Neuron (in vitro differentiated cells): ENCODE measurements around the gene SPRED3.

Source experiments
- H2AFZ ChIP-seq: one replicate; pipeline ENCODE4 v1.6.1; 2013; ENCODE audit warnings: low read depth, mild to moderate bottlenecking, inconsistent platforms, low read length, moderate library complexity
- H3K27me3 ChIP-seq: one replicate; pipeline ENCODE4 v1.6.1; 2013; ENCODE audit warnings: low read length; ENCODE audit not compliant: insufficient read depth
- H3K36me3 ChIP-seq: one replicate; pipeline ENCODE4 v1.6.1; 2013; ENCODE audit warnings: low read length; ENCODE audit not compliant: insufficient read depth
- H3K4me1 ChIP-seq: one replicate; pipeline ENCODE4 v1.6.1; 2013; ENCODE audit warnings: low read length; ENCODE audit not compliant: insufficient read depth
- H3K4me3 ChIP-seq: 2 replicates; pipeline ENCODE4 v1.5.1; 2013; ENCODE audit warnings: mild to moderate bottlenecking, low read length, moderate library complexity
- H3K9me3 ChIP-seq: one replicate; pipeline ENCODE4 v1.6.1; 2013; ENCODE audit warnings: low read length

Gene SPRED3

DNA sequence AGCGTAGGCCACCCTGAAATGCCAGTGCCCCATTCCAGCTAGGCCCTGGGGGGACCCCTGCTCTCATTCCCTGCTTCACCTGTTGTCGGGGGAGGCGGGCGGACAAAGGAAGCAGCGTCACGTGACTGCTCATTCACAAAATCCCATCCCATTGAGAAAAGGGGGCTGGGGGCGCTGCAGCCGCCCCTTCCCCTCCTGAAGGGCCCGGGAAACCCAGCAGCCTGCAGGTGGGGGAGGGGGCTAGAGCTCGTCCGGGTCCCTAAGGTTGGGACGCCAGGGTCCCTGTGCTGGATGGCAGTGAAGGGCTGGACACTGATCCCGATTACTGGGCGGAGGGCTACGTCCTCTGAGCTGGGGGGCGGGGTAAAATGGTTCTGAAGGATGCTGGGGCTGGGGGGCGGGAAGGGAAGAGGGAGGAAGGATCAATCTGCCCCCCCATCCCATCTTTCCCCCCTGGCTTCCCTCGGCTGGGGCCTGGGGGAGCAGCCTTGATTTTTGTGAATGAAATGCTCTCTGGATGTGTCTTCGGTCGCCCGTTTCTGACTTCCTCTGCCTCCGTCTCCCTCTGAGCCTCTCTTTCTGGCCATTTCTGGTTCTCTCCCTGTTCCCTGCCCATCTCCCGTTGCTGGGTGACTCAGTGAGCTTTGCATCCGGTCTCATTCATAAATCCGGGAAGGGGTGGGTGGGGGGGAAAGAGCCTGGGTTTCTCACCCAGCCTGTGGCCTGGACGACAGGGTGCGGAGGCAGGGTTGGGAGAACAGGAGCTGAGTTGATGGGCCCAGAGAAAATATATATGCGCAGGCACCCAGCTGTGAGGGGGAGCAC lies 816 bp downstream of the SPRED3 start:
- Histone ChIP-seq H3K4me3 (peak overlapping the region; percentile 65), H3K27me3 (no peaks in the 10 kb centered on the region), H3K9me3 (peaks cover 4% of the 10 kb centered on the region), H3K4me1 (peaks cover 2% of the 10 kb centered on the region), H2AFZ (peak overlapping the region; percentile 59), H3K36me3 (peaks cover 27% of the 10 kb centered on the region)

DNA sequence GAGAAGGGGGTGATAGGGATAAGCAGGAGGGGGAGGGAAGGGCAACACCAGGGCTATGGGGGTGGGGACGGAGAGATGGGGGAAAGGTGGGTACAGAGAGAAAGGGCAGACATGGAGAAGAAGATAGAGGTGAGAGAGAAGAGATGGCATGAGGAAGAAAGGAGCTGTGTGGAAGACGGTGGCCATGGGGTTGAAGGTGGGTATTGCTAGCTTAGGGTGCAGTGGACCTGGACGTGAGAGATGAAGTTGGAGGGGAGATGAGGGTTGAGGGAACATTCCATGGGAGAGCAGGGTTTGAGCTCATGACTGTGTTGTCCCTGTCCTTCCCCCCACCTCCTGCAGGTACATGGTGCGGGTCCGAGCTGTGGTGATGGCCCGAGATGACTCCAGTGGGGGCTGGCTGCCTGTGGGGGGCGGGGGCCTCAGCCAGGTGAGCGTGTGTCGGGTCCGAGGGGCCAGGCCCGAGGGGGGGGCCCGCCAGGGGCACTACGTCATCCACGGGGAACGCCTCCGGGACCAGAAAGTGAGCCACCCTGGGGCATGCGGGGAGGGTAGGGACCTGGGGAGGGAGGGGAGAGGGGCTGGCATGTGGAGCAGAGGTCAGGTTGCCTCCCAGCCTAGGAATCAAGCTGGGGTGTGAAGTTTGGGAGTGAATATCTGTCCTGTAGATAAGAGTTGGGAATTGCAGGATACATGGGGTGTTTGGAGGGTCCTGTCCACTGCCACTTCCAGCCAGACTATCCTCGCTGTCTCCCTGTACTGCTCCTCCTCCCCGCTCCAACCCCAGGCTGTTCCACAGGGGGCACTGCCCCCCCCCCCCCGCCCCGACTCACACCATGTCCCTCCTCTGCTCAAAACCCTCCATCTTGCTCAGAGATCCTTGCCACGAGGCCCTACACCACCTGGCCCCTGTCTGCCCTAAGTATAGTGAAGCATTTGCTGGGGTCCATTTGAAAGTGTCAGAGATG lies 1.7 kb downstream of the SPRED3 start:
- peaks cover 2% of the 10 kb centered on the region for H3K4me1 ChIP-seq
- no peak overlapping the region for H2AFZ ChIP-seq
- H3K4me3 ChIP-seq, result peak overlapping the region; percentile 65
- peaks cover 7% of the 10 kb centered on the region for H3K9me3 ChIP-seq
- no peaks in the 10 kb centered on the region for H3K27me3 ChIP-seq
- H3K36me3 ChIP-seq, result peaks cover 22% of the 10 kb centered on the region

DNA sequence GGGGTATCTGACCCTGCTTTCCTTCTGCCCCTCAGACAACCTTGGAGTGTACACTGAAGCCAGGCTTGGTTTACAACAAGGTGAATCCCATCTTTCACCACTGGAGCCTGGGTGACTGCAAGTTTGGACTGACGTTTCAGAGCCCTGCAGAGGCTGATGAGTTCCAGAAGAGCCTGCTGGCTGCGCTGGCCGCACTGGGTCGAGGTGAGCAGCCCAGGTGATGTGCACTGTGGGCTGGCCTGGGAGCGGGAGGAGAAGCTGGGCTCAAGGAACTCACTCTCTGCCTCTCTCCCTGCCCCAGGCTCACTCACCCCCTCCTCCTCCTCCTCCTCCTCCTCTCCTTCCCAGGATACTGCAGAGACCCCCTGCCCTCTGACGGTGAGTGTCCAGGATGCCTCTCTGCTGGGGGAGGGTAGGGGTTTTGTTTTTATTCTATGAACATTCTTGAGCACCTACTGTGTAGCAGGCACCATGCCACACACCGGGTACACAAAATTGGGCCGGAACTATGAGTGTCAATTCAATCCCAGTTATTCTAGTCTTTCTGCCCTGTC lies 3.5 kb downstream of the SPRED3 start:
- peaks cover 16% of the 10 kb centered on the region for H3K36me3 ChIP-seq
- no peak overlapping the region for H3K4me3 ChIP-seq
- H3K4me1 ChIP-seq, result peaks cover 2% of the 10 kb centered on the region
- peaks cover 9% of the 10 kb centered on the region for H3K9me3 ChIP-seq
- no peak overlapping the region for H2AFZ ChIP-seq
- no peaks in the 10 kb centered on the region for H3K27me3 ChIP-seq

DNA sequence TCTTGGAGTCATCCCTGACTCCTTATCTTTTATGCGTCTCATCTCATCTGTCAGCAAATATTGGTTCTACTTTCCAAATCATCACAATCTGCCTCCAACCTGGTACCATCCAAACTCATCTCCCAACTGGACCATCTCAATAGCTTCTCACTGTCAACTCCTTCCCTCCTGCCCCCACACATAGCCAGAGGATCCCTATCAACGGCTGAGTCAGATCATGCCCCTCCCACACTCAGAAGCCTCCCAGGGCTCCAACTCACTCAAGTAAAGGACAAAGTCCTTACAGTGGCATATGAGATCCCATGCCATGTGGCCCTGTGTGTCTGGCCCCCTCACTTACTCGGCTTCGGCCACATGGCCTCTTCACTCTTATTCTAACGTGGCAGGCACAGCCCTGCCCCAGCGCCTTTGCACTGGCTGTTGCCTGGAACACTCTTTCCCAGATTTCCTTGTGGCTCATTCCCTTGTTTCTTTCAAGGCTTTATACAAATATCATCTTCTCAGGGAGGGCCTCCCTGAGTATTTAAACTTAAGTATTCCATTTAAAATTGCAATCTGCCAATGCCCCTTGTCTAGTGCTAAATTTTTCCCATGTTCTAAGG lies 4.3 kb downstream of the SPRED3 start:
- Histone ChIP-seq H3K27me3 (no peaks in the 10 kb centered on the region), H2AFZ (no peak overlapping the region), H3K36me3 (peaks cover 16% of the 10 kb centered on the region), H3K4me1 (peaks cover 2% of the 10 kb centered on the region), H3K9me3 (peaks cover 9% of the 10 kb centered on the region), H3K4me3 (no peak overlapping the region)

DNA sequence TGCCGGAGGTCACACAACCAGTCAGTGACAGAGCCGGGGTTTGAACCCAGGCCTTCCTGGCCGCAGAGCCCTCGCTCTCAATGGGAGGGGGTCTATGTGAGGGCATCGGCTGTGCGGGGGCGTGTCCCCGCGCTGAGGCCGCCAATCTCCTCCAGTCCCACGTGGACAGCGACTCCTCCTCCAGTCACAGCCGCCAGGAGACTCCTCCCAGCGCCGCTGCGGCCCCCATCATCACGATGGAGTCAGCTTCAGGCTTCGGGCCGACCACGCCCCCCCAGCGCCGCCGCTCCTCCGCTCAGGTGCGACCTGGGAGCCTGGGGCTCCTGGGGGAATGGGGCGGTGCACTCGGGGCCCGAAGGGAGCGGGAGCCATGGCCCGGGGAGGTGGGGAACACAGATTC lies 6.0 kb downstream of the SPRED3 start:
- Histone ChIP-seq H3K9me3 (peaks cover 9% of the 10 kb centered on the region), H3K4me3 (no peak overlapping the region), H3K36me3 (peaks cover 16% of the 10 kb centered on the region), H2AFZ (no peak overlapping the region), H3K27me3 (no peaks in the 10 kb centered on the region), H3K4me1 (peaks cover under 1% of the 10 kb centered on the region)

DNA sequence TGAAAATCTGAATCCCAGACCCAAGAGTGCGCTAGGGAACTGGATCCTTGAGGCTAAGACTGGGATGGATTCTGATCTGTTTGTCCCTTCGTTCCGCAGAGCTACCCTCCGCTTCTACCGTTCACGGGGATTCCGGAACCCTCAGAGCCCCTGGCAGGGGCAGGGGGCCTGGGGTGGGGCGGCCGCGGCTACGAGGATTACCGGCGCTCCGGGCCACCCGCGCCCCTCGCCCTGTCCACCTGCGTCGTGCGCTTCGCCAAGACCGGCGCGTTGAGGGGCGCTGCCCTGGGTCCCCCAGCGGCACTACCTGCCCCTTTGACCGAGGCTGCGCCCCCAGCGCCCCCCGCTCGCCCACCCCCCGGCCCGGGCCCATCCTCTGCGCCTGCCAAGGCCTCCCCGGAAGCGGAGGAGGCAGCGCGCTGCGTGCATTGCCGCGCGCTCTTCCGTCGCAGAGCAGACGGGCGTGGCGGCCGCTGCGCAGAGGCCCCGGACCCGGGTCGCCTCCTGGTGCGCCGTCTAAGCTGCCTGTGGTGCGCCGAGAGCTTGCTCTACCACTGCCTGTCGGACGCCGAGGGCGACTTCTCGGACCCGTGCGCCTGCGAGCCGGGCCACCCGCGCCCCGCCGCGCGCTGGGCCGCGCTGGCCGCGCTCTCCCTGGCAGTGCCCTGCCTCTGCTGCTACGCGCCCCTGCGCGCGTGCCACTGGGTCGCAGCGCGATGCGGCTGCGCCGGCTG lies 7.1 kb downstream of the SPRED3 start:
- Histone ChIP-seq H3K9me3 (peaks cover 9% of the 10 kb centered on the region), H3K27me3 (no peaks in the 10 kb centered on the region), H3K4me3 (no peak overlapping the region), H3K4me1 (no peaks in the 10 kb centered on the region), H2AFZ (no peak overlapping the region), H3K36me3 (peaks cover 16% of the 10 kb centered on the region)

DNA sequence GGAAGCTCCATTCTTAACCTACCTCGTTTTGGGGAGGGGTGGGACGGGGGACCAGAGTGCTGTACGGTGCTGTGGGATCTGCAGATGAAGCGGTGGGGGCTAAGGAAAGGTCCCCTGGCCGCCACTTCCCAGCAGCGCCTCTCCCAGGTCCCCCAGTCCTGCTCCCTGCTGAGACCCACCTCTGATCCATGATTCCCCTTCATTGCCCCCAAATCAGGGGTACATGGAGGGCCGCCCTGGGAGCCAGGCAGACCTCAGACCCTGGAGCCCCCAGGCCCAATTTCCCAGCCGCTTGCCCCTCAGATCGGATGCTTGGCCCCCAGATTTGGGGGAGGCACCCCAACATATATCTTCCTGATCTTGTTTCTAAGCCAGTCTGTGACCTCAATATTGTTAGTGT lies 10.6 kb downstream of the SPRED3 start:
- no peak overlapping the region for H3K4me3 ChIP-seq
- H3K27me3 ChIP-seq, result no peaks in the 10 kb centered on the region
- H2AFZ ChIP-seq, result no peak overlapping the region
- H3K4me1 ChIP-seq, result peaks cover 2% of the 10 kb centered on the region
- H3K36me3 ChIP-seq, result no peaks in the 10 kb centered on the region
- peaks cover 7% of the 10 kb centered on the region for H3K9me3 ChIP-seq

DNA sequence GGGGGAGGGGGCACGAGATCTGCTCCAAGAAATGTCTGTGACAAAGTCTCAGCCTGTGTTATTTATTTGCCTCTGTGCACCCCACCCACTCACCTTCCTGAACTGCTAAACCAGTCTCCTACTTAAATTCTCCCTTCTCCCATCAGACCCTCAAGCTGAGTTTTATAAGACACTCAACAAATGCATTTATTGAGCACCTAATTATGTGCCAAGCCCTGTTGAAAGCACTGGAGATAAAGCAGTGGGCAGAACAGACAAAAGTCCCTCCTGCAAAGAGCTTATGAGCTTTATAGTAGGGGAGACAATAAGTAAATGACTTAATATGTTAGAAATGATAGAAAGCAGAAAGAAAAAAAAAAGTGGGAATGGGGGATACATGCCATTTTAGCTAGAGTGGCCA lies 11.0 kb downstream of the SPRED3 start:
- Histone ChIP-seq H2AFZ (no peak overlapping the region), H3K36me3 (no peaks in the 10 kb centered on the region), H3K9me3 (peaks cover 2% of the 10 kb centered on the region), H3K27me3 (no peaks in the 10 kb centered on the region), H3K4me3 (no peak overlapping the region), H3K4me1 (peaks cover 2% of the 10 kb centered on the region)

DNA sequence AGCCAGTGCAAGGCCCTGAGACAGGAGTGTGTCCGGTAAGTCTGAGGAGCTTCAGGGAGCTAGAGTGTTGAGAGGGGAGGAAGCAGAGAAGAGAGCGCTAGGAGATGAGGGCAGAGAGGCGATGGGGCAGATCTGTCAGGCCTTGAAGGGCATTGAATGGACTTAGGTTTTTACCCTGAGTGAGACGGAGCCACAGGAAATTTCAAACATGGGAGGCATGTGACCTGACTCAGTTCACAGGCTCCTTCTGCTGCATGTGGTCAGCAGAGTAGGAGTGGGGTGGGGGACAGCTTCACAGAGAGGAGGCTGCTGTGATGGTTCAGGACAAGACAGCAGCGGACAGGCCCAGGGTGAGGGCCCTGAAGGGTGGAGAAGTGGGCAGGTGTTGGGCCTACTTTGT lies 11.9 kb downstream of the SPRED3 start:
- no peak overlapping the region for H3K4me3 ChIP-seq
- no peaks in the 10 kb centered on the region for H3K27me3 ChIP-seq
- H2AFZ ChIP-seq, result no peak overlapping the region

DNA sequence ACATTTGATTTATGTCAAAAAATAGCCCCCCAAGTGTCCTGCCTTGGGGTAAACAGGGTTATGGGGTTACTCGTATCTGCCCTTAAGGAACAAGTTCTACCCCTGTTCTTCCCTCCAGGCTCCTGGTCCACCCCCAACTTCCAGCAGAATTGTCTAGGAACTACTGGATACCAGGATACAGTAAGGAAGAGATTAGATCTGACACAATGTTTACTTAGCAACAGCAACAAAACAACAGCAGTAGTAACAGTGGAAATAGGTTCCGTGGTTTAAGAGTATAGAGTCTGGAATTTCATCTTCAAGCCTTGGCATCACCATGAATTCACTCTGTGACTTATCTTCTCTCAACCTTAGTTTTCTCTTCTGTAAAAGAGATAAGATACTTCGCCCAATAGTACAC lies 12.7 kb downstream of the SPRED3 start:
- Histone ChIP-seq H3K27me3 (no peaks in the 10 kb centered on the region), H3K36me3 (no peaks in the 10 kb centered on the region), H3K9me3 (no peaks in the 10 kb centered on the region), H2AFZ (no peak overlapping the region), H3K4me1 (peaks cover 2% of the 10 kb centered on the region), H3K4me3 (no peak overlapping the region)

More for the DNA sequence above, 11.9 kb downstream of the SPRED3 start:
- Histone ChIP-seq H3K4me1 (peaks cover 2% of the 10 kb centered on the region), H3K9me3 (peaks cover 2% of the 10 kb centered on the region), H3K36me3 (no peaks in the 10 kb centered on the region)

DNA sequence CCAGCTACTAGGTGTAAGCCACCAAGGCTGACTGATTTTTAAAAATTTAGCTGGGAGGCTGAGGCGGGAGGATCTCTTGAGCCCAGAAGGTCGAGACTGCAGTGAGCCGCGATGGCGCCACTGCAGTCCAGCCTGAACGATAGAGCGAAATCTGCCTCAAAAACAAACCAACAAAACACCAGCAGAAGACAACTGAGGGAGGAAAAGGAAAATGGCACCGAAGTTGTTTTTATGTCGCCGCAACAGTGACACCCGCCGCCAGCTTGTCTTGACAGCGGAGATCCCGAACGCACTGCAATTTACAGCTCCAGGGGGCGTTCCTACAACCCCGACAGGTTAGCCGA lies 14.1 kb downstream of the SPRED3 start:
- peaks cover 2% of the 10 kb centered on the region for H3K4me1 ChIP-seq
- H2AFZ ChIP-seq, result peak overlapping the region; percentile 90
- H3K9me3 ChIP-seq, result no peaks in the 10 kb centered on the region
- no peaks in the 10 kb centered on the region for H3K27me3 ChIP-seq
- peaks cover 6% of the 10 kb centered on the region for H3K36me3 ChIP-seq
- peak overlapping the region; percentile 55 for H3K4me3 ChIP-seq

DNA sequence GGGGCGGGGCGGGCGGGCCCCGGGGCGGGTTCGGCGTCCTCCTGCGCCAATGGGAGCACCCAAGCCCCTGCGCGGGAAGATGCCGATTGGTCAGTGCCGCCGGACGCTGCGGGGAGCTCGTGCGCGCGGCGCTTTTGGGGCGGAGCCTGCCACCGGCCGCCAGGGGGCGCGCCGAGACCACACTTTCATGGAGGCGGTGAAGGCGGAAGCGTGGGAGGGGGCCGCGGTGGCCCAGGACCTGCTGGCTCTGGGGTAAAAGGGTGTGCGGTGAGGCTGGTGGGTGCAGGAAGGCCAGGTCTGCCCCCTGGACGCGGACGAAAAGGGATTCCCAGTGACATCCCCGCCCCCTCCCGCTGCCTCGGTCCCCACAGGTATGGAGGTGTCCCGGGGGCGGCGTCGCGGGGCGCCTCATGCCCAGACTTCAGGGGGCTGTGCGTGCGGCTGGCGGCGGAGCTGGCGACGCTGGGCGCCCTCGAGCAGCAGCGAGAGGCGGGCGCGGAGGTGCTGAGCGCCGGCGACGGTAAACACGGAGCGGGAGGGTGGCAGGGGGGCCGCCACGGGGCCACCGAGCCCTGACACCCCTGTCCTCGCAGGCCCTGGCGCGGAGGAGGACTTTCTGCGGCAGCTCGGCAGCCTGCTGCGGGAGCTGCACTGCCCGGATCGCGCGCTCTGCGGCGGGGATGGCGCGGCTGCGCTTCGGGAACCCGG lies 14.6 kb downstream of the SPRED3 start, which contains the start of gene FAM98C:
TSS of gene FAM98C (plus strand) at position 127 of the 708 bp plus-strand sequence. CDS start at position 188, 61 bp downstream.
- Histone ChIP-seq H3K4me1 (peaks cover 2% of the 10 kb centered on the region), H3K4me3 (peak within 1 kb of the TSS; percentile 55), H3K27me3 (no peaks in the 10 kb centered on the region), H3K36me3 (peaks cover 6% of the 10 kb centered on the region), H3K9me3 (no peaks in the 10 kb centered on the region), H2AFZ (peak within 1 kb of the TSS; percentile 98)
